ENCODE measurements around the gene ARF6.

The ARF6 gene

DNA sequence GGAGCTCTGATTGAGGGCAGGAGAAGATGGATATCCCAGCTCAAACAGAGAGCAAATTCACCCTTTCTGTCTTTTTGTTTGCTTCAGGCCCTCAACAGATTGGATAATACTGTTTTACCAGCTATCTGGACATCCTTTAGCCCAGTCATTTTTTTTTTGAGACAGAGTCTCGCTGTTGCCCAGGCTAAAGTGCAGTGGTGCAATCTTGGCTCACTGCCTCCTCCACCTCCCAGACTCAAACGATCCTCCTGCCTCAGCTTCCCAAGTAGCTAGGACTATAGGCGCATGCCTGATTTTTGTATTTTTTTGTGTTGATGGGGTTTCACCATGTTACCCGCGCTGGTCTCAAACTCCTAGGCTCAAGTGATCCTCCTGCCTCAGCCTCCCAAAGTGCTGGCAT, 40.8 kb downstream of the ARF6 start:
- no peak for ATAC-seq
- TF ChIP-seq ZNF8 (CRISPR knock-in tag; IDR thresholded peaks at IDR 0.05) (no peak), ZC3H10 (CRISPR knock-in tag; IDR thresholded peaks at IDR 0.05) (no peak), PPARA (CRISPR knock-in tag; IDR thresholded peaks at IDR 0.05; ENCODE audit: borderline replicate concordance) (no peak), SNAI2 (CRISPR knock-in tag; IDR thresholded peaks at IDR 0.05) (no peak), ISL1 (CRISPR knock-in tag; IDR thresholded peaks at IDR 0.05) (no peak), CREB5 (CRISPR knock-in tag; IDR thresholded peaks at IDR 0.05; ENCODE audit: low read depth) (no peak), OSR1 (CRISPR knock-in tag; IDR thresholded peaks at IDR 0.05) (no peak), TCF4 (CRISPR knock-in tag; IDR thresholded peaks at IDR 0.05; ENCODE audit: borderline replicate concordance) (no peak), ZNF565 (CRISPR knock-in tag; conservative IDR thresholded peaks at IDR 0.05; ENCODE audit: low read depth) (no peak), ESRRG (CRISPR knock-in tag; IDR thresholded peaks at IDR 0.05) (no peak), BACH2 (CRISPR knock-in tag; IDR thresholded peaks at IDR 0.05; ENCODE audit: borderline replicate concordance) (no peak), RARB (CRISPR knock-in tag; IDR thresholded peaks at IDR 0.05) (no peak), CSRNP3 (CRISPR knock-in tag; IDR thresholded peaks at IDR 0.05) (no peak), ZNF70 (CRISPR knock-in tag; IDR thresholded peaks at IDR 0.05) (no peak), ZFP30 (CRISPR knock-in tag; IDR thresholded peaks at IDR 0.05) (no peak), ZFP3 (CRISPR knock-in tag; IDR thresholded peaks at IDR 0.05) (no peak), CSDC2 (CRISPR knock-in tag; IDR thresholded peaks at IDR 0.05) (no peak)
- TF ChIP-seq, protein P1, sequence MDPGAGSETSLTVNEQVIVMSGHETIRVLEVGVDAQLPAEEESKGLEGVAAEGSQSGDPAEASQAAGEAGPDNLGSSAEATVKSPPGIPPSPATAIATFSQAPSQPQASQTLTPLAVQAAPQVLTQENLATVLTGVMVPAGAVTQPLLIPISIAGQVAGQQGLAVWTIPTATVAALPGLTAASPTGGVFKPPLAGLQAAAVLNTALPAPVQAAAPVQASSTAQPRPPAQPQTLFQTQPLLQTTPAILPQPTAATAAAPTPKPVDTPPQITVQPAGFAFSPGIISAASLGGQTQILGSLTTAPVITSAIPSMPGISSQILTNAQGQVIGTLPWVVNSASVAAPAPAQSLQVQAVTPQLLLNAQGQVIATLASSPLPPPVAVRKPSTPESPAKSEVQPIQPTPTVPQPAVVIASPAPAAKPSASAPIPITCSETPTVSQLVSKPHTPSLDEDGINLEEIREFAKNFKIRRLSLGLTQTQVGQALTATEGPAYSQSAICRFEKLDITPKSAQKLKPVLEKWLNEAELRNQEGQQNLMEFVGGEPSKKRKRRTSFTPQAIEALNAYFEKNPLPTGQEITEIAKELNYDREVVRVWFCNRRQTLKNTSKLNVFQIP (CRISPR knock-in tag; IDR thresholded peaks at IDR 0.05; ENCODE audit: borderline replicate concordance, low read depth) = no peak
- TF ChIP-seq, protein P2, sequence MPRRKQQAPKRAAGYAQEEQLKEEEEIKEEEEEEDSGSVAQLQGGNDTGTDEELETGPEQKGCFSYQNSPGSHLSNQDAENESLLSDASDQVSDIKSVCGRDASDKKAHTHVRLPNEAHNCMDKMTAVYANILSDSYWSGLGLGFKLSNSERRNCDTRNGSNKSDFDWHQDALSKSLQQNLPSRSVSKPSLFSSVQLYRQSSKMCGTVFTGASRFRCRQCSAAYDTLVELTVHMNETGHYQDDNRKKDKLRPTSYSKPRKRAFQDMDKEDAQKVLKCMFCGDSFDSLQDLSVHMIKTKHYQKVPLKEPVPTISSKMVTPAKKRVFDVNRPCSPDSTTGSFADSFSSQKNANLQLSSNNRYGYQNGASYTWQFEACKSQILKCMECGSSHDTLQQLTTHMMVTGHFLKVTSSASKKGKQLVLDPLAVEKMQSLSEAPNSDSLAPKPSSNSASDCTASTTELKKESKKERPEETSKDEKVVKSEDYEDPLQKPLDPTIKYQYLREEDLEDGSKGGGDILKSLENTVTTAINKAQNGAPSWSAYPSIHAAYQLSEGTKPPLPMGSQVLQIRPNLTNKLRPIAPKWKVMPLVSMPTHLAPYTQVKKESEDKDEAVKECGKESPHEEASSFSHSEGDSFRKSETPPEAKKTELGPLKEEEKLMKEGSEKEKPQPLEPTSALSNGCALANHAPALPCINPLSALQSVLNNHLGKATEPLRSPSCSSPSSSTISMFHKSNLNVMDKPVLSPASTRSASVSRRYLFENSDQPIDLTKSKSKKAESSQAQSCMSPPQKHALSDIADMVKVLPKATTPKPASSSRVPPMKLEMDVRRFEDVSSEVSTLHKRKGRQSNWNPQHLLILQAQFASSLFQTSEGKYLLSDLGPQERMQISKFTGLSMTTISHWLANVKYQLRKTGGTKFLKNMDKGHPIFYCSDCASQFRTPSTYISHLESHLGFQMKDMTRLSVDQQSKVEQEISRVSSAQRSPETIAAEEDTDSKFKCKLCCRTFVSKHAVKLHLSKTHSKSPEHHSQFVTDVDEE (CRISPR knock-in tag; IDR thresholded peaks at IDR 0.05) = no peak
- TF ChIP-seq, protein P3, sequence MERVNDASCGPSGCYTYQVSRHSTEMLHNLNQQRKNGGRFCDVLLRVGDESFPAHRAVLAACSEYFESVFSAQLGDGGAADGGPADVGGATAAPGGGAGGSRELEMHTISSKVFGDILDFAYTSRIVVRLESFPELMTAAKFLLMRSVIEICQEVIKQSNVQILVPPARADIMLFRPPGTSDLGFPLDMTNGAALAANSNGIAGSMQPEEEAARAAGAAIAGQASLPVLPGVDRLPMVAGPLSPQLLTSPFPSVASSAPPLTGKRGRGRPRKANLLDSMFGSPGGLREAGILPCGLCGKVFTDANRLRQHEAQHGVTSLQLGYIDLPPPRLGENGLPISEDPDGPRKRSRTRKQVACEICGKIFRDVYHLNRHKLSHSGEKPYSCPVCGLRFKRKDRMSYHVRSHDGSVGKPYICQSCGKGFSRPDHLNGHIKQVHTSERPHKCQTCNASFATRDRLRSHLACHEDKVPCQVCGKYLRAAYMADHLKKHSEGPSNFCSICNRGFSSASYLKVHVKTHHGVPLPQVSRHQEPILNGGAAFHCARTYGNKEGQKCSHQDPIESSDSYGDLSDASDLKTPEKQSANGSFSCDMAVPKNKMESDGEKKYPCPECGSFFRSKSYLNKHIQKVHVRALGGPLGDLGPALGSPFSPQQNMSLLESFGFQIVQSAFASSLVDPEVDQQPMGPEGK (CRISPR knock-in tag; IDR thresholded peaks at IDR 0.05; ENCODE audit: borderline replicate concordance) = no peak

- TF ChIP-seq ZFP30 (CRISPR knock-in tag; IDR thresholded peaks at IDR 0.05) (no peak), ZFP3 (CRISPR knock-in tag; IDR thresholded peaks at IDR 0.05) (no peak), GLIS3 (CRISPR knock-in tag; IDR thresholded peaks at IDR 0.05) (no peak), ZC3H10 (CRISPR knock-in tag; IDR thresholded peaks at IDR 0.05) (no peak), ARNTL (CRISPR knock-in tag; IDR thresholded peaks at IDR 0.05; ENCODE audit: borderline replicate concordance, low read depth) (no peak), CSDC2 (CRISPR knock-in tag; IDR thresholded peaks at IDR 0.05) (no peak), BACH2 (CRISPR knock-in tag; IDR thresholded peaks at IDR 0.05; ENCODE audit: borderline replicate concordance) (no peak), ISL1 (CRISPR knock-in tag; IDR thresholded peaks at IDR 0.05) (no peak), SNAI2 (CRISPR knock-in tag; IDR thresholded peaks at IDR 0.05) (no peak), TOX (CRISPR knock-in tag; IDR thresholded peaks at IDR 0.05; ENCODE audit: borderline replicate concordance) (no peak), ZNF8 (CRISPR knock-in tag; IDR thresholded peaks at IDR 0.05) (no peak)
Observed at GRCh38 chr14:49934646-49935045, 41.8 kb downstream of the ARF6 start.

More at GRCh38 chr14:49934646-49935045, 41.8 kb downstream of the ARF6 start:
- ATAC-seq = no peak
